Keratinocyte (primary cell): Measurements from ENCODE around the gene C11orf24.

ENCODE experiments used
- EZH2 ChIP-seq: IDR thresholded peaks from one replicate; pipeline ENCODE4 v1.6.1; 2012; ENCODE audit warnings: inconsistent platforms, mild to moderate bottlenecking, low read length, moderate library complexity
- TF ChIP-seq, protein P1 (sequence below), 3 experiments: IDR thresholded peaks in 1 of 3; conservative IDR thresholded peaks in 1 of 3; optimal IDR thresholded peaks in 1 of 3; 2 replicates in 2 of 3; 3 replicates in 1 of 3; pipeline versions ENCODE3 to v1.5.1; 2011; ENCODE audit warnings: low read length in 3 of 3, mild to moderate bottlenecking in 3 of 3, moderate library complexity in 2 of 3, control low read depth in 1 of 3, inconsistent platforms in 1 of 3; ENCODE audit not compliant: insufficient read depth in 2 of 3; ENCODE audit errors: extremely low read depth in 1 of 3

DNA sequence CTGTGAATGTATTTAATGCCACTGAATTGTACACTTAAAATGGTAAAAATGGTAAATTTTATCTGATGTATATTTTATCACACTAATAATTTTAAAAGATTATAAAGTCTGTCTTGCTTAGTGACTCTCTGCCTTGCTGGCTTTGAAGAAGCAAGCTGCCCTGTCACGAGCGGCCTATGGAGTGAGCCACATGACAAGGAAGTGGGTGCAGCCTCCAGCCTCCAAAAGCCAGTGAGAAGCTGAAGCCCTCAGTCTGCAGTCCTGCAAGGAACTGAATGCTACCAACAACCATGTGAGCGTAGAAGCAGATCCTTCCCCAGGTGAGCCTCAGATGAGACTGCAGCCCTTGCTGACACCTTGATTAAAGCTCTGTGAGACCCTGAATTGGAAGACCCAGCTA lies 20.0 kb downstream of the C11orf24 start:
- TF ChIP-seq, protein P1, sequence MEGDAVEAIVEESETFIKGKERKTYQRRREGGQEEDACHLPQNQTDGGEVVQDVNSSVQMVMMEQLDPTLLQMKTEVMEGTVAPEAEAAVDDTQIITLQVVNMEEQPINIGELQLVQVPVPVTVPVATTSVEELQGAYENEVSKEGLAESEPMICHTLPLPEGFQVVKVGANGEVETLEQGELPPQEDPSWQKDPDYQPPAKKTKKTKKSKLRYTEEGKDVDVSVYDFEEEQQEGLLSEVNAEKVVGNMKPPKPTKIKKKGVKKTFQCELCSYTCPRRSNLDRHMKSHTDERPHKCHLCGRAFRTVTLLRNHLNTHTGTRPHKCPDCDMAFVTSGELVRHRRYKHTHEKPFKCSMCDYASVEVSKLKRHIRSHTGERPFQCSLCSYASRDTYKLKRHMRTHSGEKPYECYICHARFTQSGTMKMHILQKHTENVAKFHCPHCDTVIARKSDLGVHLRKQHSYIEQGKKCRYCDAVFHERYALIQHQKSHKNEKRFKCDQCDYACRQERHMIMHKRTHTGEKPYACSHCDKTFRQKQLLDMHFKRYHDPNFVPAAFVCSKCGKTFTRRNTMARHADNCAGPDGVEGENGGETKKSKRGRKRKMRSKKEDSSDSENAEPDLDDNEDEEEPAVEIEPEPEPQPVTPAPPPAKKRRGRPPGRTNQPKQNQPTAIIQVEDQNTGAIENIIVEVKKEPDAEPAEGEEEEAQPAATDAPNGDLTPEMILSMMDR (optimal IDR thresholded peaks at IDR 0.05 in 1 of 3, IDR thresholded peaks at IDR 0.05 in 1 of 3, conservative IDR thresholded peaks at IDR 0.05 in 1 of 3; ENCODE audit: extremely low read depth in 1 of 3, insufficient read depth in 2 of 3, low read length in 3 of 3) = no peak
- TF ChIP-seq EZH2 = no peak
